Measurements from ENCODE around the gene C6orf132.

DNA sequence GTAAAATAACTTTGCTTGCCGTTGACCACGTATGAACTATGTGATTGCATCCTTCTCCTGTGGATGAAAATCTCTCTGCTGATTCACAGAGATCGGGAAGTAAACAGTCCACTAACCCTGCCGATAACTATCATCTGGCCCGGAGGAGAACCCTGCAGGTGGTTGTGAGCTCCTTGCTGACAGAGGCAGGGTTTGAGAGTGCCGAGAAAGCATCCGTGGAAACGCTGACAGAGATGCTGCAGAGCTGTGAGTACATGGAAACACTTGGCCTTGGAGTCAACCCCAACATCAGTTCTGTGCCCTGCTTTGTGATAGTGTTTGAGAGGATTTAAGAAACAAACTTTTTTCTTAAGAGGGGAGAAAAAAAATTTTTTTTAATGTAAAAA lies 91.2 kb downstream of the C6orf132 start:
- TF ChIP-seq POLR2A (IDR thresholded peaks at IDR 0.05; ENCODE audit: low read depth, low read length) (no peak), RAD21 (IDR thresholded peaks at IDR 0.05; ENCODE audit: low read length) (no peak), CEBPB (IDR thresholded peaks at IDR 0.05; ENCODE audit: low read depth, low read length) (no peak)
- TF ChIP-seq, protein P1, sequence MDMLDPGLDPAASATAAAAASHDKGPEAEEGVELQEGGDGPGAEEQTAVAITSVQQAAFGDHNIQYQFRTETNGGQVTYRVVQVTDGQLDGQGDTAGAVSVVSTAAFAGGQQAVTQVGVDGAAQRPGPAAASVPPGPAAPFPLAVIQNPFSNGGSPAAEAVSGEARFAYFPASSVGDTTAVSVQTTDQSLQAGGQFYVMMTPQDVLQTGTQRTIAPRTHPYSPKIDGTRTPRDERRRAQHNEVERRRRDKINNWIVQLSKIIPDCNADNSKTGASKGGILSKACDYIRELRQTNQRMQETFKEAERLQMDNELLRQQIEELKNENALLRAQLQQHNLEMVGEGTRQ (IDR thresholded peaks at IDR 0.05; ENCODE audit: low read depth, low read length), result no peak
- TF ChIP-seq, protein P2, sequence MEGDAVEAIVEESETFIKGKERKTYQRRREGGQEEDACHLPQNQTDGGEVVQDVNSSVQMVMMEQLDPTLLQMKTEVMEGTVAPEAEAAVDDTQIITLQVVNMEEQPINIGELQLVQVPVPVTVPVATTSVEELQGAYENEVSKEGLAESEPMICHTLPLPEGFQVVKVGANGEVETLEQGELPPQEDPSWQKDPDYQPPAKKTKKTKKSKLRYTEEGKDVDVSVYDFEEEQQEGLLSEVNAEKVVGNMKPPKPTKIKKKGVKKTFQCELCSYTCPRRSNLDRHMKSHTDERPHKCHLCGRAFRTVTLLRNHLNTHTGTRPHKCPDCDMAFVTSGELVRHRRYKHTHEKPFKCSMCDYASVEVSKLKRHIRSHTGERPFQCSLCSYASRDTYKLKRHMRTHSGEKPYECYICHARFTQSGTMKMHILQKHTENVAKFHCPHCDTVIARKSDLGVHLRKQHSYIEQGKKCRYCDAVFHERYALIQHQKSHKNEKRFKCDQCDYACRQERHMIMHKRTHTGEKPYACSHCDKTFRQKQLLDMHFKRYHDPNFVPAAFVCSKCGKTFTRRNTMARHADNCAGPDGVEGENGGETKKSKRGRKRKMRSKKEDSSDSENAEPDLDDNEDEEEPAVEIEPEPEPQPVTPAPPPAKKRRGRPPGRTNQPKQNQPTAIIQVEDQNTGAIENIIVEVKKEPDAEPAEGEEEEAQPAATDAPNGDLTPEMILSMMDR (conservative IDR thresholded peaks at IDR 0.05; ENCODE audit: low read depth, low read length), result no peak

Data from IMR-90 (cell line).